ENCODE data around the gene IDH2.
"Not testable (repeated sequence)": the region's sequence is repeated elsewhere in the genome, so short reads cannot be mapped to it uniquely, and the experiment has no call there.

IDH2 gene

GRCh38 chr15:90084876-90085423 lies 17.3 kb downstream of the IDH2 start:
- DNase-seq (ENCODE audit: low read depth), result no peak

GRCh38 chr15:90083954-90084607 lies 18.2 kb downstream of the IDH2 start:
- no peak for DNase-seq (ENCODE audit: low read depth)

- DNase-seq (ENCODE audit: low read depth), result no peak
Observed at GRCh38 chr15:90083419-90083818, 18.8 kb downstream of the IDH2 start.

- no peak for DNase-seq (ENCODE audit: low read depth)
Observed at GRCh38 chr15:90082140-90082715, 20.0 kb downstream of the IDH2 start.

- no peak for DNase-seq (ENCODE audit: low read depth)
Observed at GRCh38 chr15:90080818-90081393, 21.4 kb downstream of the IDH2 start.

GRCh38 chr15:90080458-90080755 lies 21.9 kb downstream of the IDH2 start:
- no peak for DNase-seq (ENCODE audit: low read depth)

- DNase-seq (ENCODE audit: low read depth), result no peak
Observed at GRCh38 chr15:90079619-90080457, 22.4 kb downstream of the IDH2 start.

- DNase-seq (ENCODE audit: low read depth), result no peak
Observed at GRCh38 chr15:90078965-90079364, 23.3 kb downstream of the IDH2 start.

- DNase-seq (ENCODE audit: low read depth), result no peak
Observed at GRCh38 chr15:90076716-90077115, 25.6 kb downstream of the IDH2 start.

GRCh38 chr15:90075420-90076289 lies 26.6 kb downstream of the IDH2 start:
- no peak for DNase-seq (ENCODE audit: low read depth)

- DNase-seq (ENCODE audit: low read depth), result no peak
Observed at GRCh38 chr15:90074916-90075315, 27.4 kb downstream of the IDH2 start.

GRCh38 chr15:90074023-90074422 lies 28.2 kb downstream of the IDH2 start:
- no peak for DNase-seq (ENCODE audit: low read depth)

GRCh38 chr15:90072978-90073640 lies 29.2 kb downstream of the IDH2 start:
- no peak for DNase-seq (ENCODE audit: low read depth)

- peak; percentile 71 for DNase-seq (ENCODE audit: low read depth)
Observed at GRCh38 chr15:90071220-90071807, 31.0 kb downstream of the IDH2 start.

GRCh38 chr15:90070623-90071022 lies 31.6 kb downstream of the IDH2 start:
- DNase-seq (ENCODE audit: low read depth), result not testable (repeated sequence)

- DNase-seq (ENCODE audit: low read depth), result no peak
Observed at GRCh38 chr15:90067953-90068606, 34.2 kb downstream of the IDH2 start.

- DNase-seq (ENCODE audit: low read depth), result no peak
Observed at GRCh38 chr15:90067181-90067952, 34.9 kb downstream of the IDH2 start.

- DNase-seq (ENCODE audit: low read depth), result no peak
Observed at GRCh38 chr15:90065682-90066049, 36.6 kb downstream of the IDH2 start.

GRCh38 chr15:90064911-90065681 lies 37.2 kb downstream of the IDH2 start:
- no peak for DNase-seq (ENCODE audit: low read depth)
